ENCODE measurements around the gene JADE3. TPM values are rescaled to one million over a fixed set of nuclear protein-coding genes. Genes with fewer than 3 reads are reported as not detected.

Gene JADE3
- total RNA-seq, 4 donors from 2014 or later, result 7.8 to 9.6 (median 8.5) TPM

GRCh38 chrX:47012131-47012530, 99.9 kb downstream of the JADE3 start:
- DNase-seq (ENCODE audit: extremely low spot score), result no peak
- Histone ChIP-seq H3K36me3 (no peaks in the 10 kb centered on the region), H3K9me3 (peaks cover 0 to 3% (median 0%) of the 10 kb centered on the region in 4 donors), H3K4me3 (no peak overlapping the region), H3K4me1 (no peaks in the 10 kb centered on the region), H3K27me3 (peaks cover 0 to 4% (median 0%) of the 10 kb centered on the region in 4 donors), H3K27ac (replicated peaks in 1 of 4) (no peak overlapping the region)
- TF ChIP-seq POLR2A (IDR thresholded peaks at IDR 0.05; ENCODE audit: low read depth), result no peak
- 85% methylated on average over 4 of the region's 4 CpGs for WGBS
- intact Hi-C loops (cut with DNase I), result no loop called here

- Histone ChIP-seq H3K27me3 (no peaks in the 10 kb centered on the region), H3K27ac (replicated peaks in 1 of 4) (no peak overlapping the region), H3K4me1 (no peaks in the 10 kb centered on the region), H3K4me3 (no peak overlapping the region), H3K9me3 (no peaks in the 10 kb centered on the region), H3K36me3 (peaks cover 0 to 8% (median 0%) of the 10 kb centered on the region in 4 donors)
- TF ChIP-seq EP300 (IDR thresholded peaks at IDR 0.05) (no peak), CTCF (IDR thresholded peaks at IDR 0.05) (no peak), POLR2A (IDR thresholded peaks at IDR 0.05; ENCODE audit: low read depth) (no peak), POLR2AphosphoS5 (IDR thresholded peaks at IDR 0.05) (no peak)
- no peak for DNase-seq (ENCODE audit: extremely low spot score)
- intact Hi-C loops (cut with DNase I), result no loop called here
Observed at GRCh38 chrX:47026198-47026597, 114.0 kb downstream of the JADE3 start.

- TF ChIP-seq CTCF (IDR thresholded peaks at IDR 0.05) (peak; percentile 53 to 57 (median 54)), POLR2AphosphoS5 (IDR thresholded peaks at IDR 0.05) (no peak), EP300 (IDR thresholded peaks at IDR 0.05) (no peak)
- Histone ChIP-seq H3K4me3 (no peak overlapping the region), H3K9me3 (no peaks in the 10 kb centered on the region), H3K4me1 (no peaks in the 10 kb centered on the region), H3K36me3 (peaks cover 0 to 5% (median 2%) of the 10 kb centered on the region in 4 donors), H3K27ac (replicated peaks in 1 of 4) (no peak overlapping the region), H3K27me3 (no peaks in the 10 kb centered on the region)
- intact Hi-C loops (cut with DNase I), result loop anchor here (2.0 kb wide), 1 partner anchor 128 kb away; no protein-coding TSS in a partner anchor
- no peak for DNase-seq (ENCODE audit: extremely low spot score)
Observed at GRCh38 chrX:47030339-47030738, 118.1 kb downstream of the JADE3 start.

GRCh38 chrX:47047989-47048388, 135.8 kb downstream of the JADE3 start:
- Histone ChIP-seq H3K4me3 (no peak overlapping the region), H3K27me3 (no peaks in the 10 kb centered on the region), H3K36me3 (no peaks in the 10 kb centered on the region), H3K27ac (replicated peaks in 1 of 4) (no peak overlapping the region), H3K9me3 (no peaks in the 10 kb centered on the region), H3K4me1 (no peaks in the 10 kb centered on the region)
- 60% methylated on average over 5 of the region's 5 CpGs for WGBS
- DNase-seq (ENCODE audit: extremely low spot score), result no peak
- TF ChIP-seq POLR2A (IDR thresholded peaks at IDR 0.05; ENCODE audit: low read depth) (no peak), CTCF (IDR thresholded peaks at IDR 0.05) (no peak), POLR2AphosphoS5 (IDR thresholded peaks at IDR 0.05) (no peak), EP300 (IDR thresholded peaks at IDR 0.05) (no peak)
- intact Hi-C loops (cut with DNase I), result no loop called here

GRCh38 chrX:47059142-47059874, 147.1 kb downstream of the JADE3 start:
- intact Hi-C loops (cut with DNase I), result no loop called here
- no peaks in the 10 kb centered on the region for H3K4me1 ChIP-seq
- DNase-seq (ENCODE audit: extremely low spot score), result no peak
- H3K27ac ChIP-seq (replicated peaks in 1 of 4), result no peak overlapping the region
- no peak overlapping the region for H3K4me3 ChIP-seq
- H3K36me3 ChIP-seq, result peaks cover 0 to 23% (median 6%) of the 10 kb centered on the region in 4 donors
- TF ChIP-seq CTCF (IDR thresholded peaks at IDR 0.05), result no peak
- TF ChIP-seq EP300 (IDR thresholded peaks at IDR 0.05), result no peak
- no peak for TF ChIP-seq POLR2AphosphoS5 (IDR thresholded peaks at IDR 0.05)
- TF ChIP-seq POLR2A (IDR thresholded peaks at IDR 0.05; ENCODE audit: low read depth), result no peak
- no peaks in the 10 kb centered on the region for H3K9me3 ChIP-seq
- no peaks in the 10 kb centered on the region for H3K27me3 ChIP-seq
- WGBS, result 81% methylated on average over 1 of the region's 1 CpG

All from esophagus muscularis mucosa (tissue), 4 donors.